Gastroesophageal sphincter (tissue), 4 donors: ENCODE results near the gene THRA. TPM values are rescaled to one million over a fixed set of nuclear protein-coding genes. Genes with fewer than 3 reads are reported as not detected.

Experiments
- ATAC-seq: fragments of 150-250 bp; one replicate; pipeline ENCODE4 v1.9.1; 2016; ENCODE audit warnings: mild to moderate bottlenecking, moderate library complexity
- H3K27ac ChIP-seq, 4 donors: fragments of 200-600 bp; sonication (generic) in 3 of 4; 1 replicate in 3 of 4; 2 replicates in 1 of 4; pipeline ENCODE4 v1.5.1; 2016 to 2019
- H3K27me3 ChIP-seq: fragments of 200-600 bp; sonication (generic); one replicate; pipeline ENCODE4 v1.5.1; 2019
- H3K36me3 ChIP-seq, 2 donors: fragments of 200-600 bp; sonication (generic); one replicate each; pipeline ENCODE4 v1.5.1; 2019; ENCODE audit warnings: control low read depth in 1 of 2
- H3K4me1 ChIP-seq, 3 donors: fragments of 200-600 bp; sonication (generic); 1 replicate in 2 of 3; 2 replicates in 1 of 3; pipeline ENCODE4 v1.5.1; 2016 to 2019; ENCODE audit warnings: control low read depth in 2 of 3
- H3K4me3 ChIP-seq, 2 donors: fragments of 200-600 bp; sonication (generic); one replicate each; pipeline ENCODE4 v1.5.1; 2019; ENCODE audit warnings: mild to moderate bottlenecking in 1 of 2, moderate library complexity in 1 of 2
- H3K9me3 ChIP-seq, 3 donors: fragments of 200-600 bp; sonication (generic); one replicate each; pipeline ENCODE4 v1.5.1; 2017 to 2019; ENCODE audit warnings: control low read depth in 2 of 3
- CTCF ChIP-seq, 4 experiments: fragments of 200-600 bp in 2 of 4; fragments of 450-650 bp in 2 of 4; sonication (generic) in 1 of 4; IDR thresholded peaks; one replicate each; pipeline ENCODE4 v1.5.1; 2017 to 2019; ENCODE audit warnings: antibody characterized with exemption in 4 of 4, mild to moderate bottlenecking in 2 of 4, moderate library complexity in 2 of 4
- POLR2A ChIP-seq, 2 donors: fragments of 450-650 bp; IDR thresholded peaks; one replicate each; pipeline ENCODE4 v1.6.1; 2017; ENCODE audit warnings: antibody characterized with exemption in 2 of 2, mild to moderate bottlenecking in 2 of 2, moderate library complexity in 1 of 2
- POLR2AphosphoS5 ChIP-seq: sonication (generic); formaldehyde crosslinking; IDR thresholded peaks from one replicate; pipeline ENCODE4 v1.6.1; 2017; ENCODE audit warnings: antibody characterized with exemption
- WGBS, 2 donors: methylation state at CpG; one replicate each; pipeline ENCODE4 v1.1.5; 2018; ENCODE audit warnings: low coverage in 1 of 2; 5-methylcytosine and 5-hydroxymethylcytosine counted together
- total RNA-seq, 4 donors: library from RNA; depleted of rRNA; stranded (reverse); fragments of >200 nt; gene quantifications; one replicate each; pipeline ENCODE4 v1.1.0, GENCODE V29; 2016

THRA gene
- total RNA-seq, result 100 to 1,000 TPM in 2 of 4 donors, 10 to 100 TPM in 2; 84.8 to 133 (median 102) TPM

GRCh38 chr17:40062329-40063186 lies at the start of gene THRA:
Gene THRA, plus strand, starts transcription at chr17:40062965. Its CDS starts 11,524 bp downstream, at chr17:40074489.
- ATAC-seq, result peak; percentile 87
- TF ChIP-seq CTCF (IDR thresholded peaks at IDR 0.05) (peak in 2 of 4 experiments; percentile 4 to 5), POLR2A (IDR thresholded peaks at IDR 0.05) (no peak)
- Histone ChIP-seq H3K27ac (peak within 1 kb of the TSS; percentile 91 to 99 (median 97)), H3K27me3 (no peaks in the 10 kb centered on the region), H3K36me3 (no peaks in the 10 kb centered on the region), H3K4me1 (peaks cover 4 to 77% (median 33%) of the 10 kb centered on the region in 3 donors), H3K9me3 (no peaks in the 10 kb centered on the region), H3K4me3 (peak within 1 kb of the TSS; percentile 90 to 98)
- 0 to 3% methylated on average over 8 to 14 of the region's 83 CpGs for WGBS, 2 donors

- ATAC-seq, result peak; percentile 23
Measured at GRCh38 chr17:40014375-40014980, 48.3 kb upstream of the THRA start.

GRCh38 chr17:40015005-40015997 lies 47.5 kb upstream of the THRA start, which contains the start of gene CSF3:
Gene CSF3, plus strand, starts transcription at chr17:40015440. Its CDS starts 35 bp downstream, at chr17:40015475.
- no peak for ATAC-seq

More at GRCh38 chr17:40014375-40014980, 48.3 kb upstream of the THRA start:
- H3K27me3 ChIP-seq, result no peaks in the 10 kb centered on the region
- H3K36me3 ChIP-seq, result peaks cover 0 to 3% of the 10 kb centered on the region in 2 donors
- TF ChIP-seq POLR2AphosphoS5, result peak; percentile 32
- TF ChIP-seq POLR2A (IDR thresholded peaks at IDR 0.05), result no peak
- 45% methylated on average over 6 of the region's 18 CpGs; no CpG with 5 or more reads in 1 of the 2 donors for WGBS, 2 donors
- no peaks in the 10 kb centered on the region for H3K9me3 ChIP-seq
- peak overlapping the region in 3 of 4 donors; percentile 57 to 66 (median 61) for H3K27ac ChIP-seq
- H3K4me3 ChIP-seq, result no peak overlapping the region
- peaks cover 0 to 54% (median 27%) of the 10 kb centered on the region in 3 donors for H3K4me1 ChIP-seq

GRCh38 chr17:40015998-40016985 lies 46.5 kb upstream of the THRA start:
- Histone ChIP-seq H3K9me3 (no peaks in the 10 kb centered on the region), H3K27me3 (no peaks in the 10 kb centered on the region), H3K4me1 (peaks cover 0 to 72% (median 32%) of the 10 kb centered on the region in 3 donors), H3K36me3 (peaks cover 0 to 19% of the 10 kb centered on the region in 2 donors), H3K4me3 (no peak overlapping the region), H3K27ac (peak overlapping the region in 2 of 4 donors; percentile 66 to 74)
- TF ChIP-seq CTCF (IDR thresholded peaks at IDR 0.05) (no peak), POLR2A (IDR thresholded peaks at IDR 0.05) (no peak), POLR2AphosphoS5 (no peak)
- no peak for ATAC-seq
- WGBS, 2 donors, result 76 to 77% methylated on average over 6 to 13 of the region's 26 CpGs

More at GRCh38 chr17:40015005-40015997, 47.5 kb upstream of the THRA start, which contains the start of gene CSF3:
- TF ChIP-seq CTCF (IDR thresholded peaks at IDR 0.05) (no peak), POLR2A (IDR thresholded peaks at IDR 0.05) (no peak)
- H3K4me1 ChIP-seq, result peaks cover 0 to 63% (median 28%) of the 10 kb centered on the region in 3 donors
- WGBS, 2 donors, result 51 to 66% methylated on average over 4 to 12 of the region's 20 CpGs
- no peak within 1 kb of the TSS for H3K4me3 ChIP-seq
- peak within 1 kb of the TSS in 3 of 4 donors; percentile 57 to 74 (median 66) for H3K27ac ChIP-seq
- no peaks in the 10 kb centered on the region for H3K27me3 ChIP-seq
- peaks cover 0 to 11% of the 10 kb centered on the region in 2 donors for H3K36me3 ChIP-seq
- no peaks in the 10 kb centered on the region for H3K9me3 ChIP-seq
